Body of pancreas (tissue), 4 donors: ENCODE measurements around the gene KDM4B. TPM values are rescaled to one million over a fixed set of nuclear protein-coding genes. Genes with fewer than 3 reads are reported as not detected.
"Not testable (repeated sequence)": the region's sequence is repeated elsewhere in the genome, so short reads cannot be mapped to it uniquely, and the experiment has no call there.

ENCODE experiments used
- ATAC-seq: fragments of 150-250 bp; one replicate; pipeline ENCODE4 v1.9.1; 2016
- DNase-seq, 4 donors: peaks; one replicate each; pipeline ENCODE4 v3.0.0-alpha.2; 2019
- H3K27ac ChIP-seq, 4 donors: fragments of 200-600 bp; sonication (generic); 1 replicate in 3 of 4; 2 replicates in 1 of 4; pipeline versions ENCODE4 v1.5.1 to v1.6.1; 2016 to 2019; ENCODE audit warnings: mild to moderate bottlenecking in 1 of 4, mixed read lengths in 1 of 4, moderate library complexity in 1 of 4
- H3K27me3 ChIP-seq, 2 donors: fragments of 200-600 bp; sonication (generic); one replicate each; pipeline ENCODE4 v1.6.0; 2016; ENCODE audit warnings: mild to moderate bottlenecking in 1 of 2
- H3K36me3 ChIP-seq, 2 donors: fragments of 200-600 bp; sonication (generic); replicated peaks in 1 of 2; 2 replicates each; pipeline ENCODE4 v1.5.1; 2016; ENCODE audit warnings: low read depth in 2 of 2; ENCODE audit not compliant: insufficient read depth in 1 of 2
- H3K4me1 ChIP-seq: fragments of 200-600 bp; sonication (generic); one replicate; pipeline ENCODE4 v1.6.0; 2016
- H3K4me3 ChIP-seq, 2 donors: fragments of 200-600 bp; sonication (generic); 1 replicate in 1 of 2; 2 replicates in 1 of 2; pipeline ENCODE4 v1.5.1; 2016 to 2019
- H3K9me3 ChIP-seq, 3 donors: fragments of 200-600 bp; sonication (generic); 1 replicate in 2 of 3; 2 replicates in 1 of 3; pipeline ENCODE4 v1.5.1; 2016
- POLR2A ChIP-seq, 3 donors: fragments of 450-650 bp; IDR thresholded peaks; one replicate each; pipeline ENCODE4 v1.6.1; 2016; ENCODE audit warnings: antibody characterized with exemption in 3 of 3, mild to moderate bottlenecking in 2 of 3
- WGBS, 2 donors: methylation state at CpG; one replicate each; pipeline ENCODE4 v1.1.5; 2017; 5-methylcytosine and 5-hydroxymethylcytosine counted together
- intact Hi-C: fragments of 100-400 bp; cut with DNase I; formaldehyde crosslinking; loops from one replicate; pipeline ENCODE4 v1.15.1; 2023
- total RNA-seq, 2 donors: library from RNA; depleted of rRNA; stranded (reverse); fragments of >200 nt; gene quantifications; one replicate each; pipeline ENCODE4 v1.1.0, GENCODE V29; 2016
- TF ChIP-seq, protein P1 (sequence below), 7 experiments: fragments of 450-650 bp in 4 of 7; fragments of 200-600 bp in 3 of 7; sonication (generic) in 3 of 7; IDR thresholded peaks; one replicate each; pipeline ENCODE4 v1.5.1; 2016 to 2019; ENCODE audit warnings: antibody characterized with exemption in 7 of 7

The KDM4B gene
- total RNA-seq, 2 donors from 2014 or later, result 18.9 to 35.3 TPM

DNA sequence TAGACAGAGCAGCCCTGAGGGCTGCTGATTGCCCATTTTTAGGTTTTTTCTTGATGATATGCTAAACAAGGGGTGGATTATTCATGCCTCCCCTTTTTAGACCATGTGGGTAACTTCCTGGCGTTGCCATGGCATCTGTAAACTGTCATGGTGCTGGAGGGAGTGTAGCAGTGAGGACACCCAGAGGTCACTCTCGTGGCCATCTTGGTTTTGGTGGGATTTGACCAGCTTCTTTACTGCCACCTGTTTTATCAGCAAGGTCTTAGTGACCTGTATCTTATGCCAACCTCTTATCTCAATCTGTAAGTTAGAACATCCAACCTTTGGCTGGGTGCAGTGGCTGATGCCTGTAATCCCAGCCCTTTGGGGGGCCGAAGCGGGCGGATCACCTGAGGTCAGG lies 223.7 kb downstream of the KDM4B start:
- Histone ChIP-seq H3K4me3 (no peak overlapping the region), H3K9me3 (no peaks in the 10 kb centered on the region), H3K27ac (no peak overlapping the region), H3K27me3 (no peaks in the 10 kb centered on the region), H3K36me3 (no peaks in the 10 kb centered on the region), H3K4me1 (no peaks in the 10 kb centered on the region)
- TF ChIP-seq POLR2A (IDR thresholded peaks at IDR 0.05), result no peak
- TF ChIP-seq, protein P1, sequence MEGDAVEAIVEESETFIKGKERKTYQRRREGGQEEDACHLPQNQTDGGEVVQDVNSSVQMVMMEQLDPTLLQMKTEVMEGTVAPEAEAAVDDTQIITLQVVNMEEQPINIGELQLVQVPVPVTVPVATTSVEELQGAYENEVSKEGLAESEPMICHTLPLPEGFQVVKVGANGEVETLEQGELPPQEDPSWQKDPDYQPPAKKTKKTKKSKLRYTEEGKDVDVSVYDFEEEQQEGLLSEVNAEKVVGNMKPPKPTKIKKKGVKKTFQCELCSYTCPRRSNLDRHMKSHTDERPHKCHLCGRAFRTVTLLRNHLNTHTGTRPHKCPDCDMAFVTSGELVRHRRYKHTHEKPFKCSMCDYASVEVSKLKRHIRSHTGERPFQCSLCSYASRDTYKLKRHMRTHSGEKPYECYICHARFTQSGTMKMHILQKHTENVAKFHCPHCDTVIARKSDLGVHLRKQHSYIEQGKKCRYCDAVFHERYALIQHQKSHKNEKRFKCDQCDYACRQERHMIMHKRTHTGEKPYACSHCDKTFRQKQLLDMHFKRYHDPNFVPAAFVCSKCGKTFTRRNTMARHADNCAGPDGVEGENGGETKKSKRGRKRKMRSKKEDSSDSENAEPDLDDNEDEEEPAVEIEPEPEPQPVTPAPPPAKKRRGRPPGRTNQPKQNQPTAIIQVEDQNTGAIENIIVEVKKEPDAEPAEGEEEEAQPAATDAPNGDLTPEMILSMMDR (IDR thresholded peaks at IDR 0.05), result no peak
- DNase-seq (no peak), ATAC-seq (no peak)
- WGBS, 2 donors, result 84 to 100% methylated on average over 1 to 5 of the region's 5 CpGs
- intact Hi-C loops, result no loop called here

GRCh38 chr19:5193192-5193591 lies 224.3 kb downstream of the KDM4B start:
- Histone ChIP-seq H3K4me3 (no peak overlapping the region), H3K4me1 (no peaks in the 10 kb centered on the region), H3K27me3 (no peaks in the 10 kb centered on the region), H3K27ac (no peak overlapping the region), H3K36me3 (no peaks in the 10 kb centered on the region), H3K9me3 (no peaks in the 10 kb centered on the region)
- WGBS, 2 donors, result 64 to 66% methylated on average over 7 of the region's 7 CpGs
- intact Hi-C loops, result no loop called here
- ATAC-seq (no peak), DNase-seq (no peak)
- TF ChIP-seq, protein P1 (IDR thresholded peaks at IDR 0.05), result no peak

- H3K9me3 ChIP-seq, result no peaks in the 10 kb centered on the region
- intact Hi-C loops, result no loop called here
- H3K4me1 ChIP-seq, result no peaks in the 10 kb centered on the region
- H3K4me3 ChIP-seq, result no peak overlapping the region
- TF ChIP-seq, protein P1 (IDR thresholded peaks at IDR 0.05), result no peak
- no peak for TF ChIP-seq POLR2A (IDR thresholded peaks at IDR 0.05)
- ATAC-seq, result no peak
- no peak for DNase-seq
- H3K27ac ChIP-seq, result no peak overlapping the region
- H3K36me3 ChIP-seq, result no peaks in the 10 kb centered on the region
- 90 to 96% methylated on average over 3 to 4 of the region's 4 CpGs for WGBS, 2 donors
- H3K27me3 ChIP-seq, result no peaks in the 10 kb centered on the region
Measured at GRCh38 chr19:5194641-5195040, 225.7 kb downstream of the KDM4B start.

GRCh38 chr19:5195587-5195986 lies 226.7 kb downstream of the KDM4B start:
- H3K9me3 ChIP-seq, DNase-seq, intact Hi-C loops, H3K4me3 ChIP-seq, H3K4me1 ChIP-seq, H3K36me3 ChIP-seq, ATAC-seq, H3K27ac ChIP-seq, H3K27me3 ChIP-seq: not testable (repeated sequence)
- 66 to 75% methylated on average over 3 of the region's 3 CpGs for WGBS, 2 donors

- 93 to 96% methylated on average over 5 of the region's 5 CpGs for WGBS, 2 donors
- intact Hi-C loops, result no loop called here
- Histone ChIP-seq H3K36me3 (no peaks in the 10 kb centered on the region), H3K27ac (no peak overlapping the region), H3K4me3 (no peak overlapping the region), H3K4me1 (no peaks in the 10 kb centered on the region), H3K9me3 (no peaks in the 10 kb centered on the region), H3K27me3 (no peaks in the 10 kb centered on the region)
- no peak for DNase-seq
- TF ChIP-seq POLR2A (IDR thresholded peaks at IDR 0.05), result no peak
- TF ChIP-seq, protein P1 (IDR thresholded peaks at IDR 0.05), result no peak
- no peak for ATAC-seq
Measured at GRCh38 chr19:5196832-5197231, 227.9 kb downstream of the KDM4B start.
